Ammon's horn (tissue), 1 donor: ENCODE measurements around the gene DCAF15.

Experiments used
- DNase-seq: peaks from one replicate; pipeline ENCODE4 v3.0.0-alpha.2; 2016; ENCODE audit warnings: low spot score

Gene DCAF15

GRCh38 chr19:13995017-13995728 lies 42.9 kb downstream of the DCAF15 start:
- peak; percentile 53 for DNase-seq

DNA sequence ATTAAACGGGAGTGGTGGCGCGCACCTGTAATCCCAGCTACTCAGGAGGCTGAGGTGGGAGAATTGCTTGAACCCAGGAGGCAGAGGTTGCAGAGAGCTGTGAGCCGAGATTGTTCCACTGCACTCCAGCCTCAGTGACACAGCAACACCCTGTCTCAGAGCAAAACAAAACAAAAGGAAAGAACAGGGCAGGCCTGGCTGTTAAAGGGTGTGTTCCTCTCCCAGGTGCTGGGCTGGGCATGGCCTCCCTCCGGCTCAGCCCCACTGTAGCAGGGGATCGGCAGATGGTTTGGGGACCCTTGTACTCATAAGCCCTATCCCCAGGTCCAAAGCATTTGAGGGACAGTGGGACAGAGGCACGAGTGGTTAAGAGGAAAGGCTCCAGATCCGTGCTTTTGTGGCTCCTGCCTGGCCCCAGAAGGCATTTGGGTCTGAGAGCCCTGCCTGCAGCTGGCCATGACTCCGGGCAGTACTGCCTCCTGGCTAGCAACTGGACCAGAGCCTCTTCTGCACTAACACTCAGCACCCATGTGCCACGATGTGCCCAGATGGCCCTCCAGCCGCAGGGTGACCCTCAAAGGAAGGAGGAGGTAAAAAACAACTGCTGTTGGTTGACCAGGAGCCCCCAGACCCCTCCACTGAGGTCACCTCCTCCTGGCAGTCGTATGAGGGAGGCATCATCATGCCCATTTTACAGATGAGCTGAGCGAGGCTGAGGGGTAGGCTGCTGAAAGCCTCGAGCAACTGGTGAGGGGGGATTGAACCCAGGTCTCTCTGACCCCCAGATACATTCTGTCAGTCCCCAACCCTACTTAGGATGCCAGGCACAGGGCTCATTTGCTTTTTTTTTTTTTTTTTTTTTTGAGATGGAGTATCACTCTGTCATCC lies 43.8 kb downstream of the DCAF15 start:
- DNase-seq: peak; percentile 1

DNA sequence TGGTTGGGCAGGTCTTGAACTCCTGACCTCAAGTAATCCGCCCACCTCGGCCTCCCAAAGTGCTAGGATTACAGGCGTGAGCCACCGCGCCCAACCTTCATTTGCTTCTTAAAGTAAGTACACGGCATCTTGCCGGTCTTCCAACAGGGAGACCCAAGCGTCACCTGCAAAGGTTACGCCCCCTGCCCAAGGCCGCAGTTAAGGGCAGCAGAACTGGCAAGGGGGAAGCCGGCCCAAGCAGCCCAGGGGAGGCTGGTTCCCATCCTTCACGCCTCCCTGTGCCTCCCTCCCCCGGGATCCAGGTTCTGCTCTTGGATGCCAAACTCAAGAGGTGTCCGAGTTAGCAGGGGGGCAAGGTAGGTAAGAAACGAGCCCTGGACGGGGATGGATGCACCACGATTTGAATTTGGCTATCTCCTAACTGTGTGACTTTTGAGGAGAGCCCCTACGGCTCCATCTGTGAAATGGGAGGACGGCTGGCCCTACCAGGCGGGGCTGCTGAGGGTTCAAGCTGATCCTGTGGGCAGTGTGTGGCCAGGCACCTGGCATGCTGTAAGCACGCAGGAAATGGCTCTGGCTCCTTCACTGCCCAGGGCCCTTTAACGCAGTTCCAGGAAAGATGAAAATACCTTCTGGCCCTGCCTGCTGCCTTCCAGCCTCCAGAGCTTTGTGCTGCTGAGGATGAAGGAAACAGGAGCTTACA lies 44.8 kb downstream of the DCAF15 start:
- DNase-seq: no peak

DNA sequence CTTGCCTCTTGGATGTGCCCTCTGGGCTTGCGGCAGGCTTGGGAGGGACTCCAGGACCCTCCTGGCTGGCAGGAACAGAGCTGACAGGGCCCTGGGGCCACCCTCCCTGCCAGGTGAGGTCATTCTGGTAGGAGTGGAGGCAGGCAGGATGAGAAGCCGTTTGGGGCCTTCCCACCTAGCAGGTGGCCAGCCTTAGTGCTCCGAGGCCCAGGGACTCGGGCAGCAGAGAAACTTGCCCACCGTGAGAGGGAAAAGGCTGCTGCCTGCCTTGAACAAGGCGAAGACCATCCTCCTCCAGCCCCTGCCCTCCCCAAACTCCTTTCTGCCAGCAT lies 45.3 kb downstream of the DCAF15 start:
- no peak for DNase-seq

DNA sequence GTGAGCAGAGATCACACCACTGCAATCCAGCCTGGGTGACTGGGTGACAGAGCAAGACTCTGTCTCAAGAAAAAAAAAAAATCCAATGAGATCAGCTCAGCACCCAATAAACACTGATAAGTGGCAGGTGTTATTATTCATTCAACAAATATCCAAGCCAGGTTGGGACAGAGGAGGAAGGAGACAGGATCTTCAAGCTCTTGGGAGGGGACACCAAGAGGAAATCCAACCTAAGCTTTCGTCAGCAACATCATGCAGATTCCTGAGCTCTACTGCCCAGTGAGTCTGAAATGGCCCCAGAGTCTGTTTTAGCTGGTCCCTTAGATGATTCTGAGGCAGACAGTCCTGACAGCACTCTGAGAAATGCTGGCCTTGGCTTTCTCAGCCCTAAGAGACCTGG lies 46.1 kb downstream of the DCAF15 start:
- DNase-seq: no peak

GRCh38 chr19:13999085-13999484 lies 46.8 kb downstream of the DCAF15 start:
- no peak for DNase-seq

GRCh38 chr19:14000691-14001375 lies 48.5 kb downstream of the DCAF15 start:
- DNase-seq: no peak

DNA sequence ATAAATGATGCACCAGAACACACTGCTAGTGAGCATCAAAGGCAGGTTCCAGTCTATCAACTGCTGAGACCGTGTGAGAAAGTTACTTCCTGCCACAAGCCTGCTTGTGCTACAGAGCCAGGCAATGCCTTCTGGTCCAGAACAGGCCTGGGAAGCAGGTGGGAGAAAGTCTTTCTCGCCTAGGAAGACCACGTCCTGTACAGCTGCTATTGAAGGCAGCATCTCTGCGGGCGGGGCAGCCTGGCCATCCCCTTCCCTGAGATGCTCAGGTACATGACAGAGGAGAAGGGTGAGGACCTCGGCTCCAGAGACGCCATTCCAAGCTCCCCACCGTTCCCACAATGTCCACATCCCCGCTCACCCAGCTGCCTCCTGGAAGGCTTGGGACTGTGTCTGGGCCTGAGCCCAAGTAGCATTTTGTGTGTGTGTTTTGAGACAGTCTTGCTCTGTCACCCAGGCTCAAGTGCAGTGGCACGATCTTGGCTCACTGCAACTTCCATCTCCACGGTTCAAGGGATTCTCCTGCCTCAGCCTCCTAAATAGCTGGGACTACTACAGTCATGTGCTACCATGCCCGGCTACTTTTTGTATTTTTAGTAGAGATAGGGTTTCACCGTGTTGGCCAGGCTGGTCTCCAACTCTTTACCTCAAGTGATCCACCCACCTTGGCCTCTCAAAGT lies 50.4 kb downstream of the DCAF15 start:
- no peak for DNase-seq

- DNase-seq: no peak
Observed at GRCh38 chr19:14003251-14004055, 51.1 kb downstream of the DCAF15 start.

DNA sequence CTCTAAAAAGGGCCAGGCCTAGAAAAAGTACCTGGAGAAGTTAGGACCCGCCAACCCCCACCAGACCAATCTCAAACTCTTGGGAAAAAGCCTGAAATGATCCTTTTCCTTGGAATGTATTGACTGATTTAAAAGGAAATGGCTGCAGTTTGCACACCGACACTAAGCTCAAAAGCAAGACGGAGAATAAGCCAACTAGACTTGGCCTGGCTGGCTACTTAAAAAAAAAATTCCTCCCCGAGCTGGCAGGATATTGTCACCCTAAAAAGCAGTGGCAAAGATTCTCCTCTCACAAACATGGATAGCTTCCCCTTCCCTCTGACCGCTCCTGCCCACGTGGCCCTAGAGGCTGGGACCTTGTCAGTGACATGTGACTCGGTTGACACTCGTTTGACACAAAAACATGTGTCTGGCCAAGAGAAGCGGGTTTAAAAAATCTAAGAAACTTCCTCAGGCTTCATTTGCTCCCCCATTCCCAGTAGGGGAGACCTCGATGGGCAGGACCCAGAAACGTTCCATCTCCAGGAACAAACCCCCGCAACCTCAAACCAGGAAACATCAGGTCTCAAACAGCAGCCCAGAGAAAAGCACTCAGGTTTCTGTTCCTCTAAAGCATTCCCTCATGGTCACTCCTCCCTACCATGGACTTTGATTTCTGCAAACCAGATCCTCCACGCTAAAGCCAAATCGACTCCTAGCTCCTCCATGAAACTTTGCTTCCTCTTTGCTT lies 52.5 kb downstream of the DCAF15 start:
- peak; percentile 83 for DNase-seq

- DNase-seq: peak; percentile 85
Observed at GRCh38 chr19:14005349-14006084, 53.2 kb downstream of the DCAF15 start.

DNA sequence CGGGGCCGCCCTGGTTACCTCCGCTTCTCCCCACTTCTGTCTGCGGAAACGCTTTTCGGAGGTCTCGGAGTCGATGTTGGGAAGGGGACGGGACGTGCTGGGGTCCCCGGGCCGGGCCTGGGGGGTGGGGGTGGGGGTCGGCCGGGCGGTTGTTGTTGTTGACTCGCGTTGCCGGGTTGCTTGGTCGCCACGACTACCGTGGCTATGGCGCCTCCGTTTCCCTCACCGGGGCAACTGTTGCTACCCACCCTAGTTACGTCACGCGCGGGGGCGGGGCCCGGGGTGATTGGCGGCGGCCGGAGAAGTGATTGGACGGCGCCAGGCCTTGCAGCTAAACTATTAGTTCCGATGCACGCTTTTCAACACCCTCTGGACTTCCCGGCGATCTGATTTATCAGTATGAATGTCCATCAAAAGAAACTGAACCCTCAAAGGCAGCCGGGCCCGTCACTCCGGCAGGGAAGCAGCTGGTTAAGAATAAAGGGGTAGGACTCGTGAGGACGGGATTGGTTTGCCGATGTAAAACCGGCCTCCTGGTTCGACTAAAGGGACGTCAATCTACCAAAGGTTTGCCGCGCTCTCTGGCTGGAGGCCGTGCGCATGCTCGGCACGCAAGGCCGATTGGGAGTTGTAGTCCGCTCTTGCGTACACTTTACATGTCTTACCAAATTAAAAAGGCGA lies 53.9 kb downstream of the DCAF15 start, which contains the start of gene RFX1:
RFX1 (minus strand) TSS at position 236 of the 681 bp plus-strand sequence. CDS start 12,477 bp downstream, outside the sequence.
- DNase-seq: peak; percentile 99

DNA sequence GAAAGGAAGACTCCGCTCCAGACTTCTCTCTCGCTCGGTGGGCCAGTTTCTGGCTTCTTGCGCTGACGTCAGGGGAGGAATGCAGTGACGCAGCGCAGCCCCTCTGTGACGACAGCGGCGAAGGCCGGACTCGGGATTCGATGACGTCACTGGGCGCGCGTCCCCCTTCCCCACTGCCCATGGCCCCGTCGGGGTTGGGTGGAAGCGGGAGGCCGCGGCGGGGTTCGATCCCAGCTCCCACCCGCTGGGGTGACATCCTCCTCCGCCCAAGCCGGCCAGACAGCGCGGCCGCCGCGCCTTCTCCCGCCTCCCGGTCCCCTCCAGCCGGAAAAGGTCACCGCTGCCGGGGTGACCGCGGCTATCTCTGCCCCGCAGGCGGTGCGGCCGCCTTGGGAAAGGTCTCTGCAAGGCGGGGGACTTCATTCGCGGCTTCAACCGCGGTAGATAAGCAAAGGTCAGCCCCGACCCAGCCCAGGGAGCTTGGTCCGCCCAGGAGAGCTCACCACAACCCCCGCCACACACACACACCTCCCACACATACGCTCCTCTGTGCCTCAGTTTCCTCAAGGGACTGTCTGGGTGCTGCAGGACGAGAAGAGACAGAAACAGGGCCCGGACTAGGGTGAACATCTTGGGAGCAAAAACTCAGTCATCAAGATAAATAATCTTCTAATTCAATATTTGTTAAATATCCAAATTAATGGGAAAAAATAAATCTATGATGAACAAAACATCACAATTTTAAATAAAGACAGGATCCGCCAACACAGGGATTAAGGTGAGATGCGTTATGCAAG lies 54.7 kb downstream of the DCAF15 start:
- no peak for DNase-seq
